Endothelial cell of umbilical vein (primary cell): ENCODE data around the gene FKBP14. TPM values are rescaled to one million over a fixed set of nuclear protein-coding genes. Genes with fewer than 3 reads are reported as not detected.

Experiments used
- BruUV-seq: library from RNA; stranded (reverse); fragments of 400-500 nt; replicated peaks from 2 replicates; lab custom pipeline; 2021; lab: Mats Ljungman, UMichigan
- CTCF ChIA-PET: fragments of 300-600, 350-600 bp; sonication (Branson Sonifier 250); formaldehyde crosslinking; loops from one replicate; lab custom pipeline; 2021; ENCODE audit warnings: antibody characterized with exemption, inconsistent platforms; lab: Charles Lee
- POLR2A ChIA-PET: fragments of 300-600, 350-600 bp; sonication (Branson Sonifier 250); formaldehyde crosslinking; loops from one replicate; lab custom pipeline; 2021; ENCODE audit warnings: antibody characterized with exemption, inconsistent platforms; lab: Charles Lee
- DNase-seq: peaks from one replicate; pipeline ENCODE4 v3.0.0-alpha.2; 2011; ENCODE audit warnings: low read depth, low spot score
- FAIRE-seq: peaks from 2 replicates; lab custom pipeline; 2011; peaks lifted over from hg19 to GRCh38; lab: Jason Lieb, UNC
- H2AFZ ChIP-seq: 2 replicates; pipeline ENCODE4 v1.6.0; 2012; ENCODE audit warnings: low read depth, low read length, control low read depth, inconsistent platforms
- H3K27ac ChIP-seq: 2 replicates; pipeline ENCODE4 v1.5.1; 2011; ENCODE audit warnings: low read depth, mild to moderate bottlenecking, control low read depth, low read length, moderate library complexity; ENCODE audit not compliant: insufficient read depth
- H3K27me3 ChIP-seq, 2 experiments: 2 replicates each; pipeline versions ENCODE4 v1.6.0 to v1.6.1; 2011; ENCODE audit warnings: low read length in 2 of 2, mixed read lengths in 1 of 2; ENCODE audit not compliant: control insufficient read depth in 2 of 2, insufficient read depth in 2 of 2
- H3K36me3 ChIP-seq, 2 experiments: 2 replicates in 1 of 2; 3 replicates in 1 of 2; pipeline ENCODE4 v1.5.1; 2011; ENCODE audit warnings: low read length in 2 of 2, mild to moderate bottlenecking in 1 of 2, moderate library complexity in 1 of 2; ENCODE audit not compliant: control insufficient read depth in 2 of 2, insufficient read depth in 2 of 2; ENCODE audit errors: extremely low read depth in 1 of 2
- H3K4me1 ChIP-seq: 3 replicates; pipeline ENCODE4 v1.5.1; 2011; ENCODE audit warnings: mild to moderate bottlenecking, low read length; ENCODE audit not compliant: control insufficient read depth, insufficient read depth; ENCODE audit errors: extremely low read depth
- H3K4me2 ChIP-seq: 2 replicates; pipeline ENCODE4 v1.6.1; 2011; ENCODE audit warnings: low read length, control low read depth, mixed read lengths; ENCODE audit not compliant: insufficient read depth
- H3K4me3 ChIP-seq, 3 experiments: fragments of 200-600 bp in 1 of 3; sonication (generic), shearing (Covaris generic) in 1 of 3; replicated peaks in 1 of 3; 2 replicates each; pipeline ENCODE4 v1.5.1; 2011 to 2016; ENCODE audit warnings: control low read depth in 3 of 3, low read length in 3 of 3, mild to moderate bottlenecking in 2 of 3, inconsistent platforms in 1 of 3, low read depth in 1 of 3, moderate library complexity in 1 of 3; ENCODE audit not compliant: insufficient read depth in 1 of 3
- H3K79me2 ChIP-seq: 2 replicates; pipeline ENCODE4 v1.6.0; 2012; ENCODE audit warnings: low read length, inconsistent platforms; ENCODE audit not compliant: control insufficient read depth, insufficient read depth
- H3K9ac ChIP-seq: replicated peaks from 2 replicates; pipeline ENCODE3; 2011; ENCODE audit warnings: low read length, control low read depth; ENCODE audit not compliant: insufficient read depth; ENCODE audit errors: extremely low read depth
- H3K9me1 ChIP-seq: replicated peaks from 3 replicates; pipeline ENCODE4 v1.6.0; 2011; ENCODE audit warnings: mild to moderate bottlenecking, low read length; ENCODE audit not compliant: control insufficient read depth, insufficient read depth; ENCODE audit errors: extremely low read depth
- H3K9me3 ChIP-seq: replicated peaks from 2 replicates; pipeline ENCODE4 v1.5.1; 2012; ENCODE audit warnings: low read length, inconsistent platforms; ENCODE audit not compliant: control insufficient read depth, insufficient read depth
- H4K20me1 ChIP-seq: replicated peaks from 2 replicates; pipeline ENCODE3; 2011; ENCODE audit warnings: mild to moderate bottlenecking, low read length; ENCODE audit not compliant: control insufficient read depth, insufficient read depth; ENCODE audit errors: extremely low read depth
- EZH2 ChIP-seq: IDR thresholded peaks from 2 replicates; pipeline ENCODE4 v1.6.1; 2012; ENCODE audit warnings: borderline replicate concordance, low read depth, mild to moderate bottlenecking, moderate library complexity, low read length, inconsistent platforms; ENCODE audit not compliant: severe bottlenecking
- FOS ChIP-seq: IDR thresholded peaks from 2 replicates; pipeline ENCODE4 v1.6.1; 2011; ENCODE audit warnings: mild to moderate bottlenecking, low read length, moderate library complexity, borderline replicate concordance; ENCODE audit not compliant: insufficient read depth
- GATA2 ChIP-seq: IDR thresholded peaks from 2 replicates; pipeline ENCODE4 v1.7.0; 2011; ENCODE audit warnings: low read depth, mild to moderate bottlenecking, moderate library complexity, mixed read lengths, low read length; ENCODE audit not compliant: insufficient read length, insufficient read depth
- JUN ChIP-seq: IDR thresholded peaks from 2 replicates; pipeline ENCODE4 v1.6.1; 2011; ENCODE audit warnings: borderline replicate concordance, low read depth; ENCODE audit not compliant: insufficient read length, insufficient read depth
- MAX ChIP-seq: IDR thresholded peaks from 2 replicates; pipeline ENCODE4 v1.6.1; 2011; ENCODE audit not compliant: insufficient read depth, insufficient read length
- MYC ChIP-seq: IDR thresholded peaks from one replicate; pipeline ENCODE4 v1.6.1; 2011; ENCODE audit warnings: mild to moderate bottlenecking, low read depth, low read length
- POLR2A ChIP-seq: IDR thresholded peaks from 2 replicates; pipeline ENCODE4 v1.6.1; 2012; ENCODE audit warnings: low read depth, mild to moderate bottlenecking, control low read depth, low read length
- POLR2AphosphoS5 ChIP-seq: IDR thresholded peaks from 2 replicates; pipeline ENCODE4 v1.6.1; 2012; ENCODE audit warnings: low read depth, mild to moderate bottlenecking, control low read depth, low read length, moderate library complexity; ENCODE audit not compliant: insufficient read depth
- dilution Hi-C: fragments of 300-500 bp; cut with MboI; formaldehyde crosslinking; loops from one replicate; pipeline ENCODE4 v1.15.0; 2019; ENCODE audit warnings: low sequenced_read_pairs; ENCODE audit not compliant: extremely low pct_ligation_motif_present
- intact Hi-C: fragments of 100-400 bp; cut with micrococcal nuclease; formaldehyde crosslinking; loops from one replicate; pipeline ENCODE4 v1.10.0; 2022
- polyA plus RNA-seq, 4 experiments: library from polyadenylated mRNA; depleted of rRNA in 3 of 4; stranded (reverse) in 3 of 4; unstranded in 1 of 4; fragments of >200 nt; gene quantifications; 2 replicates each; pipeline versions ENCODE4 v1.2.1 to v1.2.3, GENCODE V29; 2011 to 2012; ENCODE audit warnings: missing spikeins in 1 of 4
- total RNA-seq: library from RNA; stranded (reverse); gene quantifications from 2 replicates; pipeline ENCODE4 v1.2.3, GENCODE V29; 2021
- TF ChIP-seq, protein P1 (sequence below), 2 donors: IDR thresholded peaks; 1 replicate in 1 of 2; 2 replicates in 1 of 2; pipeline ENCODE4 v1.5.1; 2011; ENCODE audit warnings: low read length in 2 of 2, mild to moderate bottlenecking in 2 of 2, moderate library complexity in 2 of 2, control low read depth in 1 of 2, inconsistent platforms in 1 of 2, low read depth in 1 of 2; ENCODE audit not compliant: insufficient read depth in 1 of 2; ENCODE audit errors: extremely low read depth in 1 of 2

Gene FKBP14
- total and polyA plus RNA-seq, 2 donors (not counting 3 experiments of a cell fraction or from before 2014, with no cell fraction given), result 9.8 to 37.4 TPM

DNA sequence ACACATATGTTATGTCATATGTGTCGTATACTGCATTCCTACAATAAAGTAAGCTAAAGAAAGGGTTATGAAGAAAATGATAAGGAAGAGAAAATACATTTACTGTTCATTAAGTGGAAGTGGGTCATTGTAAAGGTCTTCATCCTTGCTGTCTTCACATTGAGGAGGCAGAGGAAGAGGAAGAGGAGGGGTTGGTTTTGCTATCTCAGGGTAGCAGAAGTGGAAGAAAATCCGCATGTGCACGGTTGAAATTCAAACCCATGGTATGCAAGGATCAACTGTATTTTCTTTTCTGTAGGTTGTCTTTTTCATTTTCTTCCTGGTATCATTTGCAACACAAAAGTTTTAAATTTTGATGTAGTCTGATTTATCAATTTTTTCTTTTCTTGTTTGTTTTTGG lies 8.0 kb upstream of the FKBP14 start:
- peaks cover 12% of the 10 kb centered on the region for H3K4me1 ChIP-seq
- H4K20me1 ChIP-seq, result peaks cover 16% of the 10 kb centered on the region
- H2AFZ ChIP-seq, result no peak overlapping the region
- H3K9me3 ChIP-seq, result no peaks in the 10 kb centered on the region
- dilution Hi-C loops (no loop called here), intact Hi-C loops (no loop called here)
- no peak overlapping the region for H3K9ac ChIP-seq
- no TSS peak for BruUV-seq
- no peak overlapping the region for H3K4me2 ChIP-seq
- DNase-seq, result no peak
- no peak overlapping the region for H3K27ac ChIP-seq
- TF ChIP-seq FOS (no peak), GATA2 (no peak), MAX (no peak), EZH2 (no peak), POLR2A (no peak), POLR2AphosphoS5 (no peak), JUN (no peak), MYC (no peak)
- TF ChIP-seq, protein P1, sequence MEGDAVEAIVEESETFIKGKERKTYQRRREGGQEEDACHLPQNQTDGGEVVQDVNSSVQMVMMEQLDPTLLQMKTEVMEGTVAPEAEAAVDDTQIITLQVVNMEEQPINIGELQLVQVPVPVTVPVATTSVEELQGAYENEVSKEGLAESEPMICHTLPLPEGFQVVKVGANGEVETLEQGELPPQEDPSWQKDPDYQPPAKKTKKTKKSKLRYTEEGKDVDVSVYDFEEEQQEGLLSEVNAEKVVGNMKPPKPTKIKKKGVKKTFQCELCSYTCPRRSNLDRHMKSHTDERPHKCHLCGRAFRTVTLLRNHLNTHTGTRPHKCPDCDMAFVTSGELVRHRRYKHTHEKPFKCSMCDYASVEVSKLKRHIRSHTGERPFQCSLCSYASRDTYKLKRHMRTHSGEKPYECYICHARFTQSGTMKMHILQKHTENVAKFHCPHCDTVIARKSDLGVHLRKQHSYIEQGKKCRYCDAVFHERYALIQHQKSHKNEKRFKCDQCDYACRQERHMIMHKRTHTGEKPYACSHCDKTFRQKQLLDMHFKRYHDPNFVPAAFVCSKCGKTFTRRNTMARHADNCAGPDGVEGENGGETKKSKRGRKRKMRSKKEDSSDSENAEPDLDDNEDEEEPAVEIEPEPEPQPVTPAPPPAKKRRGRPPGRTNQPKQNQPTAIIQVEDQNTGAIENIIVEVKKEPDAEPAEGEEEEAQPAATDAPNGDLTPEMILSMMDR (IDR thresholded peaks at IDR 0.05; ENCODE audit: extremely low read depth in 1 of 2, insufficient read depth in 1 of 2, low read depth in 1 of 2, low read length in 2 of 2), result no peak
- H3K36me3 ChIP-seq, result no peaks in the 10 kb centered on the region
- ChIA-PET CTCF (interaction anchor here (0.6 to 1.3 kb wide), 2 partner anchors 27 to 82 kb away, joined by 3 to 4 read pairs; no protein-coding TSS in a partner anchor), POLR2A (no interaction called here)
- no peaks in the 10 kb centered on the region for H3K27me3 ChIP-seq
- peaks cover 16% of the 10 kb centered on the region for H3K79me2 ChIP-seq
- H3K4me3 ChIP-seq, result no peak overlapping the region
- no peaks in the 10 kb centered on the region for H3K9me1 ChIP-seq
- FAIRE-seq, result no peak
